ENCODE data around the gene ARHGAP40. TPM values are rescaled to one million over a fixed set of nuclear protein-coding genes. Genes with fewer than 3 reads are reported as not detected.

ARHGAP40 gene
- total RNA-seq, 4 donors from 2014 or later: not detected

- 77 to 85% methylated on average over 8 of the region's 10 CpGs for whole genome bisulfite sequencing, 2 donors (ENCODE audit: low coverage in 1 of 2)
- no peak for ATAC-seq
- Histone ChIP-seq H3K27me3 (peaks cover 51% of the 10 kb centered on the region), H3K4me3 (no peak overlapping the region), H3K4me1 (no peaks in the 10 kb centered on the region), H3K36me3 (no peaks in the 10 kb centered on the region), H3K9me3 (no peaks in the 10 kb centered on the region), H3K27ac (no peak overlapping the region)
- TF ChIP-seq POLR2AphosphoS5 (IDR thresholded peaks at IDR 0.05): no peak
- no peak for TF ChIP-seq EP300 (IDR thresholded peaks at IDR 0.05)
- TF ChIP-seq, protein P1, sequence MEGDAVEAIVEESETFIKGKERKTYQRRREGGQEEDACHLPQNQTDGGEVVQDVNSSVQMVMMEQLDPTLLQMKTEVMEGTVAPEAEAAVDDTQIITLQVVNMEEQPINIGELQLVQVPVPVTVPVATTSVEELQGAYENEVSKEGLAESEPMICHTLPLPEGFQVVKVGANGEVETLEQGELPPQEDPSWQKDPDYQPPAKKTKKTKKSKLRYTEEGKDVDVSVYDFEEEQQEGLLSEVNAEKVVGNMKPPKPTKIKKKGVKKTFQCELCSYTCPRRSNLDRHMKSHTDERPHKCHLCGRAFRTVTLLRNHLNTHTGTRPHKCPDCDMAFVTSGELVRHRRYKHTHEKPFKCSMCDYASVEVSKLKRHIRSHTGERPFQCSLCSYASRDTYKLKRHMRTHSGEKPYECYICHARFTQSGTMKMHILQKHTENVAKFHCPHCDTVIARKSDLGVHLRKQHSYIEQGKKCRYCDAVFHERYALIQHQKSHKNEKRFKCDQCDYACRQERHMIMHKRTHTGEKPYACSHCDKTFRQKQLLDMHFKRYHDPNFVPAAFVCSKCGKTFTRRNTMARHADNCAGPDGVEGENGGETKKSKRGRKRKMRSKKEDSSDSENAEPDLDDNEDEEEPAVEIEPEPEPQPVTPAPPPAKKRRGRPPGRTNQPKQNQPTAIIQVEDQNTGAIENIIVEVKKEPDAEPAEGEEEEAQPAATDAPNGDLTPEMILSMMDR (IDR thresholded peaks at IDR 0.05): no peak
- TF ChIP-seq POLR2A (IDR thresholded peaks at IDR 0.05): no peak
Measured at GRCh38 chr20:38585404-38586180, 16.0 kb upstream of the ARHGAP40 start.

GRCh38 chr20:38586181-38586525 lies 15.5 kb upstream of the ARHGAP40 start:
- 44 to 63% methylated on average over 2 to 3 of the region's 3 CpGs for WGBS, 2 donors (ENCODE audit: low coverage in 1 of 2)
- peaks cover 56% of the 10 kb centered on the region for H3K27me3 ChIP-seq
- ATAC-seq: no peak

DNA sequence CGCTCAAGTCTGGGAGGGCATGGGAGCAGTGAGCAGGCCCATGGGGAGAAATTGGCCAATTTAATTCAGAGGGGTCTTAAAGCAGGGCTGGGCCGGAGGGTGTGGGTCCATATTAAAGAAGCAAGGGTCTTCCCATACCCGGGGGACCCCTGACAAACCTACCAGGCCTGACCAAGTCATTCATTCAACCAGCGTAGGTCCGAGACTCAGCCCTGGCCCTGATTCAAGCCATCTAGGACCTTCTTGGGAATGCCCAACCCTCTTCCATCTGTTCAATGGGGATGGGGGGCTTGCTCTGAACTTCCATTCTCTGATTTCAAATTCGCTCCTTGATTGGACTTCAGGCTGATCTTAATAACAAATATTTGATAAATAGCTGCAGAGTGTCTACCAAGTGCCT lies 13.3 kb upstream of the ARHGAP40 start:
- no peak for ATAC-seq
- Histone ChIP-seq H3K27me3 (peaks cover 66% of the 10 kb centered on the region), H3K36me3 (no peaks in the 10 kb centered on the region), H3K9me3 (no peaks in the 10 kb centered on the region), H3K27ac (no peak overlapping the region), H3K4me1 (no peaks in the 10 kb centered on the region), H3K4me3 (no peak overlapping the region)
- 71 to 93% methylated on average over 2 to 4 of the region's 6 CpGs for WGBS, 2 donors (ENCODE audit: low coverage in 1 of 2)
- TF ChIP-seq POLR2AphosphoS5 (IDR thresholded peaks at IDR 0.05) (no peak), POLR2A (IDR thresholded peaks at IDR 0.05) (no peak), EP300 (IDR thresholded peaks at IDR 0.05) (no peak)
- TF ChIP-seq, protein P1 (IDR thresholded peaks at IDR 0.05): no peak

More at GRCh38 chr20:38586181-38586525, 15.5 kb upstream of the ARHGAP40 start:
- Histone ChIP-seq H3K27ac (no peak overlapping the region), H3K4me3 (no peak overlapping the region), H3K9me3 (no peaks in the 10 kb centered on the region), H3K36me3 (no peaks in the 10 kb centered on the region), H3K4me1 (no peaks in the 10 kb centered on the region)
- TF ChIP-seq POLR2A (IDR thresholded peaks at IDR 0.05) (no peak), EP300 (IDR thresholded peaks at IDR 0.05) (no peak), POLR2AphosphoS5 (IDR thresholded peaks at IDR 0.05) (no peak)
- TF ChIP-seq, protein P1 (IDR thresholded peaks at IDR 0.05): no peak

DNA sequence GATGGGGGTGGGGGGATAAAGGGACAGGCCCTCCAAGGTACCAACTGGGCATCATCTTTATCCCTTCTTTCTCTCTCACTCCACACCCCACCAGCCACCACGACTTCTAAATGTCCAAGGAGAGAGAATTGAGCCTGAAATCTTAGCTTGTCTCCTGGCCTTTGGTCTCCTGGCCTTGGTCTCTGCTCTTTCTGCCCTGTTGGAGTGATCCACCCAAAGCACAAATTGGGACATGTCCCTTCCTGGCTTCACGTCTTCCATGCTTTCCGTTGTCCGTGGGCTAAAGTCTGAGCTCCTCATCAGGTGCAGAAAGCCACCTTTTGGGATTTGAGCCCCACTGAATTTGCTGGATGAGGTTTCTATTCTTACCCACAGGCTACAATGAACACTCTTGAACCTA lies 12.3 kb upstream of the ARHGAP40 start:
- H3K4me3 ChIP-seq: no peak overlapping the region
- ATAC-seq: no peak
- no peaks in the 10 kb centered on the region for H3K36me3 ChIP-seq
- no peak overlapping the region for H3K27ac ChIP-seq
- H3K9me3 ChIP-seq: no peaks in the 10 kb centered on the region
- 70 to 83% methylated on average over 2 to 4 of the region's 4 CpGs for whole genome bisulfite sequencing, 2 donors (ENCODE audit: low coverage in 1 of 2)
- TF ChIP-seq, protein P1 (IDR thresholded peaks at IDR 0.05): no peak
- TF ChIP-seq EP300 (IDR thresholded peaks at IDR 0.05): no peak
- TF ChIP-seq POLR2AphosphoS5 (IDR thresholded peaks at IDR 0.05): no peak
- no peak for TF ChIP-seq POLR2A (IDR thresholded peaks at IDR 0.05)
- peaks cover 60% of the 10 kb centered on the region for H3K27me3 ChIP-seq
- H3K4me1 ChIP-seq: no peaks in the 10 kb centered on the region
